Uterus (tissue), 4 donors: Measurements from ENCODE around the gene TP53RK. TPM values are rescaled to one million over a fixed set of nuclear protein-coding genes. Genes with fewer than 3 reads are reported as not detected.
A peak's percentile ranks its signal among the peaks of the same experiment; 100 is the strongest.

ENCODE experiments used
- DNase-seq, 2 donors: peaks; one replicate each; pipeline ENCODE4 v3.0.0-alpha.2; 2019 to 2020
- H3K27ac ChIP-seq, 2 donors: fragments of 200-600 bp; sonication (generic); 1 replicate in 1 of 2; 2 replicates in 1 of 2; pipeline ENCODE4 v1.5.1; 2016 to 2018
- H3K27me3 ChIP-seq, 2 donors: fragments of 200-600 bp; sonication (generic); one replicate each; pipeline ENCODE4 v1.5.1; 2018 to 2019; ENCODE audit warnings: control low read depth in 1 of 2
- H3K36me3 ChIP-seq, 2 donors: fragments of 200-600 bp; sonication (generic); one replicate each; pipeline ENCODE4 v1.5.1; 2019; ENCODE audit warnings: control low read depth in 1 of 2
- H3K4me1 ChIP-seq, 2 donors: fragments of 200-600 bp; sonication (generic); one replicate each; pipeline ENCODE4 v1.5.1; 2018 to 2019; ENCODE audit warnings: control low read depth in 1 of 2
- H3K4me3 ChIP-seq, 2 donors: fragments of 200-600 bp; sonication (generic); 1 replicate in 1 of 2; 2 replicates in 1 of 2; pipeline ENCODE4 v1.5.1; 2018 to 2019; ENCODE audit warnings: mild to moderate bottlenecking in 1 of 2
- H3K9me3 ChIP-seq, 2 donors: fragments of 200-600 bp; sonication (generic); one replicate each; pipeline ENCODE4 v1.5.1; 2019; ENCODE audit warnings: control low read depth in 1 of 2
- CTCF ChIP-seq, 4 experiments: fragments of 200-600 bp in 2 of 4; fragments of 450-650 bp in 2 of 4; sonication (generic) in 2 of 4; IDR thresholded peaks; one replicate each; pipeline ENCODE4 v1.5.1; 2016 to 2019; ENCODE audit warnings: antibody characterized with exemption in 4 of 4, mild to moderate bottlenecking in 2 of 4, moderate library complexity in 1 of 4
- POLR2A ChIP-seq, 2 donors: fragments of 450-650 bp; IDR thresholded peaks; one replicate each; pipeline ENCODE4 v1.6.1; 2016; ENCODE audit warnings: antibody characterized with exemption in 2 of 2, mild to moderate bottlenecking in 1 of 2, moderate library complexity in 1 of 2
- intact Hi-C: fragments of 100-400 bp; cut with DNase I; formaldehyde crosslinking; loops from one replicate; pipeline ENCODE4 v1.15.1; 2023; ENCODE audit warnings: low total_unique reads
- total RNA-seq, 4 donors: library from RNA; depleted of rRNA in 3 of 4; stranded (reverse); fragments of >200 nt in 3 of 4; gene quantifications; one replicate each; pipeline versions ENCODE4 v1.1.0 to v1.2.4, GENCODE V29; 2014 to 2023
- donor health status: DM: yes; HTN: yes; CAD: no.

TP53RK gene
- total RNA-seq, 4 donors from 2014 or later: 14.1 to 64.6 (median 40.2) TPM

- H3K4me3 ChIP-seq: peak overlapping the region; percentile 19 to 34
- no peaks in the 10 kb centered on the region for H3K4me1 ChIP-seq
- H3K27ac ChIP-seq: peak overlapping the region; percentile 61 to 65
- H3K36me3 ChIP-seq: no peaks in the 10 kb centered on the region
- H3K27me3 ChIP-seq: no peaks in the 10 kb centered on the region
- peak; percentile 51 to 56 for DNase-seq
- TF ChIP-seq POLR2A (IDR thresholded peaks at IDR 0.05): no peak
- TF ChIP-seq CTCF (IDR thresholded peaks at IDR 0.05): no peak
- intact Hi-C loops: no loop called here
- no peaks in the 10 kb centered on the region for H3K9me3 ChIP-seq
Observed at GRCh38 chr20:46683939-46684750, 5.1 kb downstream of the TP53RK start.

GRCh38 chr20:46683668-46683938 lies 5.6 kb downstream of the TP53RK start:
- no peaks in the 10 kb centered on the region for H3K4me1 ChIP-seq
- no peak for TF ChIP-seq POLR2A (IDR thresholded peaks at IDR 0.05)
- TF ChIP-seq CTCF (IDR thresholded peaks at IDR 0.05): no peak
- no peak for DNase-seq
- H3K27ac ChIP-seq: peak overlapping the region; percentile 9 to 65
- H3K27me3 ChIP-seq: no peaks in the 10 kb centered on the region
- intact Hi-C loops: no loop called here
- H3K4me3 ChIP-seq: peak overlapping the region; percentile 19 to 34
- H3K9me3 ChIP-seq: no peaks in the 10 kb centered on the region
- H3K36me3 ChIP-seq: no peaks in the 10 kb centered on the region

GRCh38 chr20:46683011-46683667 lies 6.1 kb downstream of the TP53RK start:
- no peak for DNase-seq
- Histone ChIP-seq H3K27me3 (no peaks in the 10 kb centered on the region), H3K4me1 (no peaks in the 10 kb centered on the region), H3K9me3 (no peaks in the 10 kb centered on the region), H3K4me3 (peak overlapping the region; percentile 19 to 34), H3K27ac (peak overlapping the region in 1 of 2 donors; percentile 9), H3K36me3 (no peaks in the 10 kb centered on the region)
- TF ChIP-seq CTCF (IDR thresholded peaks at IDR 0.05) (no peak), POLR2A (IDR thresholded peaks at IDR 0.05) (no peak)
- intact Hi-C loops: no loop called here

- Histone ChIP-seq H3K4me1 (no peaks in the 10 kb centered on the region), H3K27ac (no peak overlapping the region), H3K4me3 (no peak overlapping the region), H3K9me3 (no peaks in the 10 kb centered on the region), H3K27me3 (no peaks in the 10 kb centered on the region), H3K36me3 (no peaks in the 10 kb centered on the region)
- no peak for TF ChIP-seq CTCF (IDR thresholded peaks at IDR 0.05)
- no peak for TF ChIP-seq POLR2A (IDR thresholded peaks at IDR 0.05)
- intact Hi-C loops: no loop called here
- DNase-seq: no peak
Observed at GRCh38 chr20:46682063-46682821, 7.0 kb downstream of the TP53RK start.
